Measurements from ENCODE around the gene MOSPD3. TPM values are rescaled to one million over a fixed set of nuclear protein-coding genes. Genes with fewer than 3 reads are reported as not detected.

MOSPD3 gene
- total RNA-seq, 2 experiments from 2014 or later = 10.4 to 12.0 TPM

DNA sequence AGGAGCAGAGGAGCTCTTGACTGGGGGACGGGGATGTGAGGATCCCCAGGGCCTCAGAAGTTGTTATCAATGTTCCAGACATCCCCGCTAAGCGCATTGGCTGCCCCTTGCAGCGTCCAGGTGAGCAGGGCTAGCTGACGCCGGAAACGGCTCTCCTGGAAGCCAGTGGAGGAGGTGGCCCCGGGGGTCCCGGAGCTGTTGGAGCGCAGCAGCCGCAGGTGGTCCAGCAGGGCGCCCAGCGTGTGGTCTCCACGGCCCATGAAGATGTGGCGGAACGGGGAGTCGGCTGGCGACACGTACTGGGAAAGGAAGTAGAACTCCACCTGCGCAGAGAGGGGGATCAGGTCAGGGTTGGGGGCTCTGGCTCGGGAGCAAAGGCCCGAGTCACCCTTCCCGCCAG is 8.5 kb downstream of the MOSPD3 start:
- POLR2A ChIA-PET = interaction anchor here (1.9 to 2.0 kb wide), 2 partner anchors 8 to 18 kb away, joined by 4 to 6 read pairs; partner anchors contain the start of gene MOSPD3
- Histone ChIP-seq H4K20me1 (ENCODE audit: insufficient read depth, low read length) (no peaks in the 10 kb centered on the region), H2AFZ (ENCODE audit: low read length) (no peak overlapping the region), H3K36me3 (ENCODE audit: insufficient read depth, low read length) (no peaks in the 10 kb centered on the region), H3K4me1 (ENCODE audit: insufficient read depth, low read length, poor library complexity, severe bottlenecking) (no peaks in the 10 kb centered on the region), H3K79me2 (ENCODE audit: insufficient read depth, low read depth, low read length) (no peaks in the 10 kb centered on the region), H3K4me3 (ENCODE audit: low read depth, low read length, poor library complexity, severe bottlenecking) (no peak overlapping the region), H3K4me2 (ENCODE audit: low read length) (no peak overlapping the region), H3K9me3 (ENCODE audit: low read length) (no peaks in the 10 kb centered on the region), H3K9me2 (ENCODE audit: insufficient read depth, low read length) (no peaks in the 10 kb centered on the region), H3K27ac (ENCODE audit: low read depth, low read length, poor library complexity, severe bottlenecking) (no peak overlapping the region)
- TF ChIP-seq, protein P1, sequence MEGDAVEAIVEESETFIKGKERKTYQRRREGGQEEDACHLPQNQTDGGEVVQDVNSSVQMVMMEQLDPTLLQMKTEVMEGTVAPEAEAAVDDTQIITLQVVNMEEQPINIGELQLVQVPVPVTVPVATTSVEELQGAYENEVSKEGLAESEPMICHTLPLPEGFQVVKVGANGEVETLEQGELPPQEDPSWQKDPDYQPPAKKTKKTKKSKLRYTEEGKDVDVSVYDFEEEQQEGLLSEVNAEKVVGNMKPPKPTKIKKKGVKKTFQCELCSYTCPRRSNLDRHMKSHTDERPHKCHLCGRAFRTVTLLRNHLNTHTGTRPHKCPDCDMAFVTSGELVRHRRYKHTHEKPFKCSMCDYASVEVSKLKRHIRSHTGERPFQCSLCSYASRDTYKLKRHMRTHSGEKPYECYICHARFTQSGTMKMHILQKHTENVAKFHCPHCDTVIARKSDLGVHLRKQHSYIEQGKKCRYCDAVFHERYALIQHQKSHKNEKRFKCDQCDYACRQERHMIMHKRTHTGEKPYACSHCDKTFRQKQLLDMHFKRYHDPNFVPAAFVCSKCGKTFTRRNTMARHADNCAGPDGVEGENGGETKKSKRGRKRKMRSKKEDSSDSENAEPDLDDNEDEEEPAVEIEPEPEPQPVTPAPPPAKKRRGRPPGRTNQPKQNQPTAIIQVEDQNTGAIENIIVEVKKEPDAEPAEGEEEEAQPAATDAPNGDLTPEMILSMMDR (conservative IDR thresholded peaks at IDR 0.05; ENCODE audit: low read length) = no peak
- TF ChIP-seq EZH2phosphoT487 (IDR thresholded peaks at IDR 0.05; ENCODE audit: borderline replicate concordance, low read depth, low read length) = no peak
- no TSS peak for BruUV-seq (replicated peaks)
- intact Hi-C loops (cut with micrococcal nuclease; ENCODE audit: unreplicated experiment) = no loop called here
- DNase-seq (ENCODE audit: low spot score) = no peak
- CTCF ChIA-PET (ENCODE audit: unreplicated experiment) = no interaction called here

DNA sequence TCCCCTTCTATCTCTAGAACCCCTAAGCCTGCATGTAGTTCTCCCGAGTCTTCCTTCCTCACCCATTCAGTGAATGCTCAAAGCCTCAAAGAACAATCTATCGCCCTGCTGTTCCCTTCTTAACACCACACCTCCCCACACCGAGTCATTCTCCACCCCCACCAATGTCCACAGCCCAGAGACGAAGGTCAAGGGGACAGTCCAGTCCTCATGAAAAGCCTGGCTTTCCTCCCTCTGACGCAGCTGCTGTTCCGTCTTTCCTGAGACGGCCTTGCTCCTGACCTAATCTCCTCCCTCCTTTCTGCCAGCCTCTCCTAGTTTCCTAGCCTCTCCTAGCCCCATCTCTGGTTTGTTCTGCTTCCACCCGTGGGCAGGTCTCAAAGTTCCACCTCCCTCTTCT is 9.2 kb downstream of the MOSPD3 start:
- CTCF ChIA-PET (ENCODE audit: unreplicated experiment) = no interaction called here

More for the DNA sequence above, 9.2 kb downstream of the MOSPD3 start:
- TF ChIP-seq, protein P1 (conservative IDR thresholded peaks at IDR 0.05; ENCODE audit: low read length) = no peak
- no peak for TF ChIP-seq EZH2phosphoT487 (IDR thresholded peaks at IDR 0.05; ENCODE audit: borderline replicate concordance, low read depth, low read length)
- no peaks in the 10 kb centered on the region for H4K20me1 ChIP-seq (ENCODE audit: insufficient read depth, low read length)
- BruUV-seq (replicated peaks) = no TSS peak
- no peaks in the 10 kb centered on the region for H3K9me3 ChIP-seq (ENCODE audit: low read length)
- intact Hi-C loops (cut with micrococcal nuclease; ENCODE audit: unreplicated experiment) = no loop called here
- H3K27ac ChIP-seq (ENCODE audit: low read depth, low read length, poor library complexity, severe bottlenecking) = no peak overlapping the region
- POLR2A ChIA-PET = interaction anchor here (1.9 to 2.0 kb wide), 2 partner anchors 9 to 17 kb away, joined by 4 to 6 read pairs; partner anchors contain the start of gene MOSPD3
- H3K4me1 ChIP-seq (ENCODE audit: insufficient read depth, low read length, poor library complexity, severe bottlenecking) = peaks cover 5% of the 10 kb centered on the region
- no peak overlapping the region for H2AFZ ChIP-seq (ENCODE audit: low read length)
- H3K79me2 ChIP-seq (ENCODE audit: insufficient read depth, low read depth, low read length) = no peaks in the 10 kb centered on the region
- no peaks in the 10 kb centered on the region for H3K9me2 ChIP-seq (ENCODE audit: insufficient read depth, low read length)
- H3K4me3 ChIP-seq (ENCODE audit: low read depth, low read length, poor library complexity, severe bottlenecking) = no peak overlapping the region
- H3K4me2 ChIP-seq (ENCODE audit: low read length) = no peak overlapping the region
- DNase-seq (ENCODE audit: low spot score) = no peak
- no peaks in the 10 kb centered on the region for H3K36me3 ChIP-seq (ENCODE audit: insufficient read depth, low read length)

All from OCI-LY7 (cell line).